Adrenal gland (tissue), 5 donors: ENCODE measurements around the gene MAN1C1.

Experiments used
- CTCF ChIP-seq, 6 experiments: fragments of 450-650 bp in 4 of 6; fragments of 200-600 bp in 2 of 6; sonication (generic) in 1 of 6; IDR thresholded peaks; 1 replicate in 5 of 6; 2 replicates in 1 of 6; pipeline versions ENCODE4 v1.5.1 to v1.8.0; 2016 to 2021; ENCODE audit warnings: antibody characterized with exemption in 6 of 6, mild to moderate bottlenecking in 2 of 6, moderate library complexity in 1 of 6
- POLR2A ChIP-seq, 2 donors: fragments of 450-650 bp; IDR thresholded peaks; one replicate each; pipeline ENCODE4 v1.6.1; 2017; ENCODE audit warnings: antibody characterized with exemption in 2 of 2, mild to moderate bottlenecking in 2 of 2, moderate library complexity in 1 of 2
- donor health status: DM: no; HTN: no; CAD: no.

- TF ChIP-seq CTCF (IDR thresholded peaks at IDR 0.05): no peak
- no peak for TF ChIP-seq POLR2A (IDR thresholded peaks at IDR 0.05)
These were observed 215.9 kb downstream of the MAN1C1 start for GRCh38 chr1:25832336-25833037.
